H1 (cell line): Measurements from ENCODE around the gene UVRAG. TPM values are rescaled to one million over a fixed set of nuclear protein-coding genes. Genes with fewer than 3 reads are reported as not detected.

Experiments
- CTCF ChIA-PET: fragments of 300-600 bp; sonication (Branson Sonifier 250); formaldehyde crosslinking; loops from one replicate; lab custom pipeline; 2021; ENCODE audit not compliant: partially characterized antibody; lab: Charles Lee
- POLR2A ChIA-PET: fragments of 300-600 bp; sonication (Branson Sonifier 250); formaldehyde crosslinking; loops from one replicate; lab custom pipeline; 2021; ENCODE audit warnings: inconsistent platforms; ENCODE audit not compliant: partially characterized antibody; lab: Charles Lee
- DNase-seq, 2 experiments: peaks; one replicate each; pipeline versions ENCODE4 v3.0.0 to v3.0.0-alpha.2; 2010 to 2022; ENCODE audit warnings: low spot score in 2 of 2, low read depth in 1 of 2, mixed read lengths in 1 of 2
- FAIRE-seq: peaks from 2 replicates; lab custom pipeline; 2011; peaks lifted over from hg19 to GRCh38; lab: Jason Lieb, UNC
- H2AFZ ChIP-seq: 2 replicates; pipeline ENCODE4 v1.8.1; 2012; ENCODE audit warnings: low read length, inconsistent platforms
- H2AK5ac ChIP-seq: 2 replicates; pipeline ENCODE4 v1.6.1; 2013; ENCODE audit warnings: low read depth, low read length
- H2BK120ac ChIP-seq: replicated peaks from 2 replicates; pipeline ENCODE3; 2013; ENCODE audit warnings: low read depth, low read length, inconsistent platforms
- H2BK12ac ChIP-seq: 2 replicates; pipeline ENCODE4 v1.6.1; 2013; ENCODE audit warnings: low read depth, low read length
- H2BK15ac ChIP-seq: 2 replicates; pipeline ENCODE4 v1.6.1; 2013; ENCODE audit warnings: low read length
- H2BK20ac ChIP-seq: 2 replicates; pipeline ENCODE4 v1.6.1; 2013; ENCODE audit warnings: low read length
- H2BK5ac ChIP-seq: 2 replicates; pipeline ENCODE4 v1.6.1; 2013; ENCODE audit warnings: low read depth, low read length
- H3K14ac ChIP-seq: 2 replicates; pipeline ENCODE4 v1.6.1; 2013; ENCODE audit warnings: inconsistent platforms; ENCODE audit not compliant: insufficient read length
- H3K18ac ChIP-seq: 2 replicates; pipeline ENCODE4 v1.6.1; 2013; ENCODE audit warnings: low read length; ENCODE audit errors: extremely low read depth
- H3K23ac ChIP-seq: 2 replicates; pipeline ENCODE4 v1.6.1; 2013; ENCODE audit warnings: inconsistent platforms; ENCODE audit not compliant: insufficient read length
- H3K23me2 ChIP-seq: 2 replicates; pipeline ENCODE4 v1.6.1; 2013; ENCODE audit warnings: low read depth, low read length
- H3K27ac ChIP-seq: 2 replicates; pipeline ENCODE4 v1.6.1; 2011; ENCODE audit warnings: low read depth, low read length, inconsistent platforms
- H3K27me3 ChIP-seq, 4 experiments: replicated peaks in 1 of 4; 1 replicate in 1 of 4; 2 replicates in 3 of 4; pipeline versions ENCODE4 v1.6.1 to v1.8.1; 2011 to 2013; ENCODE audit warnings: low read length in 3 of 4, mild to moderate bottlenecking in 3 of 4, inconsistent platforms in 2 of 4, mixed read lengths in 2 of 4, moderate library complexity in 1 of 4; ENCODE audit not compliant: control insufficient read depth in 3 of 4, insufficient read depth in 3 of 4; ENCODE audit errors: extremely low read depth in 1 of 4
- H3K36me3 ChIP-seq, 4 experiments: 2 replicates each; pipeline versions ENCODE4 v1.6.1 to v1.8.1; 2011 to 2013; ENCODE audit warnings: mild to moderate bottlenecking in 4 of 4, low read length in 3 of 4, moderate library complexity in 2 of 4, control low read depth in 1 of 4, inconsistent platforms in 1 of 4; ENCODE audit not compliant: insufficient read depth in 4 of 4, control insufficient read depth in 2 of 4
- H3K4ac ChIP-seq: replicated peaks from 2 replicates; pipeline ENCODE3; 2013; ENCODE audit warnings: low read length, low read depth, mixed read lengths, inconsistent platforms; ENCODE audit not compliant: insufficient read length
- H3K4me1 ChIP-seq, 4 experiments: replicated peaks in 1 of 4; 1 replicate in 1 of 4; 2 replicates in 3 of 4; pipeline versions ENCODE4 v1.6.1 to v1.8.1; 2011 to 2013; ENCODE audit warnings: low read length in 3 of 4, inconsistent platforms in 2 of 4, mixed read lengths in 1 of 4; ENCODE audit not compliant: insufficient read depth in 4 of 4, control insufficient read depth in 3 of 4
- H3K4me2 ChIP-seq, 2 experiments: 2 replicates each; pipeline versions ENCODE4 v1.6.1 to v1.8.1; 2011 to 2013; ENCODE audit warnings: low read depth in 2 of 2, low read length in 2 of 2, control low read depth in 1 of 2, inconsistent platforms in 1 of 2, mild to moderate bottlenecking in 1 of 2; ENCODE audit not compliant: insufficient read depth in 1 of 2
- H3K4me3 ChIP-seq, 4 experiments: fragments of 200-600, 300-600 bp in 1 of 4; sonication (generic), shearing (Covaris generic), sonication (Bioruptor Twin) in 1 of 4; 2 replicates each; pipeline versions ENCODE4 v1.5.1 to v1.8.1; 2011 to 2016; ENCODE audit warnings: low read length in 4 of 4, low read depth in 3 of 4, control low read depth in 2 of 4, inconsistent platforms in 2 of 4, mild to moderate bottlenecking in 2 of 4, mixed read lengths in 1 of 4, moderate library complexity in 1 of 4; ENCODE audit not compliant: insufficient read depth in 2 of 4; ENCODE audit errors: extremely low read depth in 1 of 4
- H3K56ac ChIP-seq: replicated peaks from 2 replicates; pipeline ENCODE3; 2013; ENCODE audit warnings: low read depth, mild to moderate bottlenecking, mixed read lengths, low read length, inconsistent platforms; ENCODE audit not compliant: insufficient read length
- H3K79me1 ChIP-seq: 2 replicates; pipeline ENCODE4 v1.6.1; 2013; ENCODE audit warnings: low read depth, low read length, control low read depth
- H3K79me2 ChIP-seq, 2 experiments: 2 replicates each; pipeline versions ENCODE4 v1.6.1 to v1.8.1; 2012 to 2013; ENCODE audit warnings: low read length in 2 of 2, mild to moderate bottlenecking in 2 of 2, inconsistent platforms in 1 of 2; ENCODE audit not compliant: insufficient read depth in 2 of 2, control insufficient read depth in 1 of 2
- H3K9ac ChIP-seq, 4 experiments: replicated peaks in 1 of 4; 1 replicate in 1 of 4; 2 replicates in 3 of 4; pipeline versions ENCODE4 v1.6.1 to v1.8.1; 2011 to 2013; ENCODE audit warnings: low read depth in 3 of 4, low read length in 3 of 4, control low read depth in 2 of 4, mild to moderate bottlenecking in 2 of 4, moderate library complexity in 2 of 4, inconsistent platforms in 1 of 4; ENCODE audit errors: extremely low read depth in 1 of 4
- H3K9me3 ChIP-seq, 2 experiments: 2 replicates each; pipeline versions ENCODE4 v1.6.1 to v1.8.1; 2012 to 2013; ENCODE audit warnings: mild to moderate bottlenecking in 2 of 2, moderate library complexity in 2 of 2, control low read depth in 1 of 2, inconsistent platforms in 1 of 2, low read depth in 1 of 2, low read length in 1 of 2, mixed read lengths in 1 of 2; ENCODE audit not compliant: insufficient read depth in 2 of 2
- H4K20me1 ChIP-seq, 2 experiments: replicated peaks in 1 of 2; 2 replicates each; pipeline versions ENCODE3 to v1.8.1; 2011 to 2013; ENCODE audit warnings: inconsistent platforms in 2 of 2, low read length in 2 of 2, mild to moderate bottlenecking in 1 of 2; ENCODE audit not compliant: insufficient read depth in 2 of 2, control insufficient read depth in 1 of 2
- H4K5ac ChIP-seq: 2 replicates; pipeline ENCODE4 v1.6.1; 2013; ENCODE audit warnings: low read length, low read depth, mixed read lengths, inconsistent platforms; ENCODE audit not compliant: insufficient read length
- H4K8ac ChIP-seq: 2 replicates; pipeline ENCODE4 v1.8.0; 2013; ENCODE audit warnings: mild to moderate bottlenecking, moderate library complexity, low read length, inconsistent platforms; ENCODE audit not compliant: insufficient read depth; ENCODE audit errors: extremely low read depth
- H4K91ac ChIP-seq: replicated peaks from 2 replicates; pipeline ENCODE3; 2013; ENCODE audit warnings: low read length, mixed read lengths, inconsistent platforms; ENCODE audit not compliant: insufficient read length
- ASH2L ChIP-seq: fragments of 200-600, 300-600 bp; sonication (generic); IDR thresholded peaks from one replicate; pipeline ENCODE4 v1.7.1; 2017; ENCODE audit warnings: low read length
- BACH1 ChIP-seq: IDR thresholded peaks from 2 replicates; pipeline ENCODE4 v1.6.1; 2012; ENCODE audit warnings: low read length, improper control_type of control experiment
- BRCA1 ChIP-seq: IDR thresholded peaks from 2 replicates; pipeline ENCODE4 v1.6.1; 2012; ENCODE audit warnings: low read depth, low read length, improper control_type of control experiment
- CBX5 ChIP-seq: fragments of 300-800, 300-1000 bp; sonication (generic); IDR thresholded peaks from 2 replicates; pipeline ENCODE4 v1.7.1; 2016; ENCODE audit warnings: antibody characterized with exemption, low read length, low read depth
- CHD1 ChIP-seq: IDR thresholded peaks from 2 replicates; pipeline ENCODE4 v1.6.1; 2012; ENCODE audit warnings: low read depth, low read length, improper control_type of control experiment
- FOSL1 ChIP-seq: IDR thresholded peaks from 2 replicates; pipeline ENCODE4 v1.6.1; 2011; ENCODE audit warnings: mild to moderate bottlenecking, low read depth, low read length, moderate library complexity; ENCODE audit not compliant: insufficient read depth
- KDM5A ChIP-seq: fragments of 200-600 bp; IDR thresholded peaks from 2 replicates; pipeline ENCODE4 v1.7.1; 2012; ENCODE audit warnings: mild to moderate bottlenecking, low read length, inconsistent platforms, mixed read lengths
- MAFK ChIP-seq: IDR thresholded peaks from 2 replicates; pipeline ENCODE4 v1.6.1; 2012; ENCODE audit warnings: low read depth, mild to moderate bottlenecking, improper control_type of control experiment, low read length
- PHF8 ChIP-seq: fragments of 200-600 bp; sonication (generic); conservative IDR thresholded peaks from 2 replicates; pipeline ENCODE4 v1.7.1; 2012; ENCODE audit warnings: low read depth, mild to moderate bottlenecking, inconsistent platforms, low read length, moderate library complexity
- POLR2AphosphoS5 ChIP-seq: IDR thresholded peaks from 2 replicates; pipeline ENCODE4 v1.6.1; 2011; ENCODE audit warnings: low read depth, low read length
- RAD21 ChIP-seq, 2 experiments: IDR thresholded peaks in 1 of 2; conservative IDR thresholded peaks in 1 of 2; 2 replicates each; pipeline ENCODE4 v1.6.1; 2011; ENCODE audit warnings: low read depth in 2 of 2, low read length in 2 of 2, improper control_type of control experiment in 1 of 2, inconsistent platforms in 1 of 2, mild to moderate bottlenecking in 1 of 2, moderate library complexity in 1 of 2
- RBBP5 ChIP-seq: IDR thresholded peaks from 2 replicates; pipeline ENCODE4 v1.7.1; 2012; ENCODE audit warnings: low read depth, mild to moderate bottlenecking, inconsistent platforms, low read length, moderate library complexity, borderline replicate concordance
- SIX5 ChIP-seq: IDR thresholded peaks from 2 replicates; pipeline ENCODE4 v1.6.1; 2011; ENCODE audit warnings: mild to moderate bottlenecking, low read depth, low read length
- SP1 ChIP-seq: IDR thresholded peaks from 2 replicates; pipeline ENCODE4 v1.6.1; 2011; ENCODE audit warnings: low read depth, low read length
- SRF ChIP-seq: IDR thresholded peaks from 2 replicates; pipeline ENCODE4 v1.6.1; 2011; ENCODE audit warnings: mild to moderate bottlenecking, low read depth, low read length, moderate library complexity
- TAF7 ChIP-seq: optimal IDR thresholded peaks from 2 replicates; pipeline ENCODE3; 2011; ENCODE audit warnings: low read depth, mild to moderate bottlenecking, inconsistent platforms, low read length, moderate library complexity, borderline replicate concordance
- WGBS, 2 experiments: shearing (Covaris generic) in 1 of 2; methylation state at CpG; one replicate each; pipeline versions ENCODE4 v1.1.6 to v1.1.7; 2013 to 2015; ENCODE audit warnings: low lambda C conversion rate in 2 of 2, mixed read lengths in 2 of 2, inconsistent platforms in 1 of 2, low coverage in 1 of 2, missing lambda C conversion rate in 1 of 2; ENCODE audit not compliant: insufficient replicate concordance in 2 of 2, insufficient coverage in 1 of 2, insufficient read length in 1 of 2; ENCODE audit errors: extremely low coverage in 1 of 2, missing lambda C conversion rate in 1 of 2; 5-methylcytosine and 5-hydroxymethylcytosine counted together
- polyA plus RNA-seq, 7 experiments: library from polyadenylated mRNA; depleted of rRNA in 3 of 7; stranded (reverse) in 5 of 7; unstranded in 2 of 7; fragments of >200 nt in 5 of 7; fragments of 200-250 nt in 2 of 7; gene quantifications; 1 replicate in 5 of 7; 2 replicates in 1 of 7; 4 replicates in 1 of 7; pipeline versions ENCODE4 v1.2.1 to v1.2.3, GENCODE V29; 2011 to 2013; ENCODE audit warnings: missing spikeins in 2 of 7, mixed read lengths in 2 of 7
- total RNA-seq: library from RNA; stranded (reverse); fragmentation: NEBNext Ultra II Directional; extraction: Animal tissue kit (Norgen Biotek cat#: 25700); gene quantifications from 2 replicates; pipeline ENCODE4 v1.2.1, GENCODE V29; 2021

UVRAG gene
- total and polyA plus RNA-seq, 2 of the 8 experiments (the other 6 are each of a cell fraction or from before 2014, with no cell fraction given) = 5.5 to 14.7 TPM

DNA sequence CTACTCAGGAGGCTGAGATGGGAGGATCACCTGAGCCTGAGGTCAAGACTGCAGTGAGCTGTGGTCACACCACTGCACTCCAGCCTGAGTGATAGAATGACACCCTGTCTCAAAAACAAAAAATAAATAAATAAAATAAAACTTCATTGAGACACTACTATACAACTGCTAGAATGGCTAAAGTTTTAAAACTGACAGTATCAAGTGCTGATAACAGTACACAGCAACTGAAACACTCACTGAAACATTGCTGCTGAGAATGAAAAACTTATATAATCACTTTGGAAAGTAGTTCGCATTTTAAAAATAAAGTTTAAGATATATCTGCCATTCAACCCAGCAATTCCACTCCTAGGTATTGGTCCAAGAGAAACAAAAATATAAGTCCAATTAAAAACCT is 290.6 kb downstream of the UVRAG start:
- FAIRE-seq (no peak), DNase-seq (no peak)
- H3K23me2 ChIP-seq = no peaks in the 10 kb centered on the region
- no peaks in the 10 kb centered on the region for H3K9me3 ChIP-seq
- ChIA-PET POLR2A (no interaction called here), CTCF (interaction anchor here (0.6 to 0.9 kb wide), 2 partner anchors 46 to 72 kb away, joined by 3 read pairs; no protein-coding TSS in a partner anchor)
- H3K27ac ChIP-seq = no peak overlapping the region
- no peaks in the 10 kb centered on the region for H4K20me1 ChIP-seq
- no peaks in the 10 kb centered on the region for H3K79me1 ChIP-seq
- no peaks in the 10 kb centered on the region for H3K4me1 ChIP-seq
- no peak overlapping the region for H3K18ac ChIP-seq
- no peak overlapping the region for H4K8ac ChIP-seq
- no peak overlapping the region for H3K56ac ChIP-seq
- no peak overlapping the region for H4K91ac ChIP-seq
- H2AFZ ChIP-seq = no peak overlapping the region
- H2BK15ac ChIP-seq = no peak overlapping the region
- H3K36me3 ChIP-seq = no peaks in the 10 kb centered on the region
- H3K9ac ChIP-seq = no peak overlapping the region
- H3K4me3 ChIP-seq = no peak overlapping the region
- H3K79me2 ChIP-seq = no peaks in the 10 kb centered on the region
- no peak overlapping the region for H3K23ac ChIP-seq
- no peaks in the 10 kb centered on the region for H3K27me3 ChIP-seq
- H2BK120ac ChIP-seq = no peak overlapping the region
- H3K4ac ChIP-seq = no peak overlapping the region
- H2BK20ac ChIP-seq = no peak overlapping the region
- H2BK12ac ChIP-seq = no peak overlapping the region
- H2AK5ac ChIP-seq = no peak overlapping the region
- no peak overlapping the region for H3K14ac ChIP-seq
- H4K5ac ChIP-seq = no peak overlapping the region
- H2BK5ac ChIP-seq = no peak overlapping the region
- no peak overlapping the region for H3K4me2 ChIP-seq
- WGBS, 2 experiments = 96% methylated on average over 1 of the region's 1 CpG; no CpG with 5 or more reads in 1 of the 2 experiments
- no peak for TF ChIP-seq ASH2L
- no peak for TF ChIP-seq SRF
- TF ChIP-seq BRCA1 = no peak
- no peak for TF ChIP-seq RAD21 (IDR thresholded peaks at IDR 0.05 in 1 of 2, conservative IDR thresholded peaks at IDR 0.05 in 1 of 2; ENCODE audit: low read depth in 2 of 2, low read length in 2 of 2)
- no peak for TF ChIP-seq SP1
- no peak for TF ChIP-seq SIX5
- no peak for TF ChIP-seq CBX5
- TF ChIP-seq POLR2AphosphoS5 = no peak
- no peak for TF ChIP-seq MAFK
- TF ChIP-seq PHF8 = no peak
- no peak for TF ChIP-seq KDM5A
- TF ChIP-seq FOSL1 = no peak
- no peak for TF ChIP-seq BACH1
- no peak for TF ChIP-seq RBBP5
- no peak for TF ChIP-seq CHD1
- no peak for TF ChIP-seq TAF7
